Cerebellar nuclear complex (tissue), 1 donor: ENCODE results near the gene SLC44A3.
A peak's percentile ranks its signal among the peaks of the same experiment; 100 is the strongest.
"Not testable (repeated sequence)": the region's sequence is repeated elsewhere in the genome, so short reads cannot be mapped to it uniquely, and the experiment has no call there.

Source experiments
- DNase-seq, 2 experiments: peaks; one replicate each; lab custom pipeline; 2025; lab: John Stamatoyannopoulos, UW

Gene SLC44A3

GRCh38 chr1:94836891-94837290 lies 16.7 kb downstream of the SLC44A3 start:
- no peak for DNase-seq

- not testable (repeated sequence) for DNase-seq
These were observed 20.2 kb downstream of the SLC44A3 start for GRCh38 chr1:94840381-94840780.

DNA sequence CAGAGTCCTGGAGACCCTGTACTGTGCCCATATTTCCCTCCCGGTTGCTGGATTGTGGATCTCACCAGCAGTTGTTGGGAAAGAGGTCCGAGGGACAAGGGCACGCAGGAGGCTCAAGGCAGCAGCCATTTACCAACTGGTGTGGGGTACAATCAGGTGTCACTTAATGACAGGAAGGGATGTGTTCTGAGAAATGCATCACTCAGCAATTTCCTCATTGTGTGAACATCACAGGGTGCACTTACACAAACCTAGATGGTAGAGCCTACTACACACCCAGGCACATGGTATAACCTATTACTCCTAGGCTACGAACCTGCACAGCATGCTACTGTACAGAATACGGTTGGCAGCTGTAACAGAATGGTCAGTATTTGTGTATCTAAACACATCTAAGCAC lies 20.7 kb downstream of the SLC44A3 start:
- no peak for DNase-seq

DNA sequence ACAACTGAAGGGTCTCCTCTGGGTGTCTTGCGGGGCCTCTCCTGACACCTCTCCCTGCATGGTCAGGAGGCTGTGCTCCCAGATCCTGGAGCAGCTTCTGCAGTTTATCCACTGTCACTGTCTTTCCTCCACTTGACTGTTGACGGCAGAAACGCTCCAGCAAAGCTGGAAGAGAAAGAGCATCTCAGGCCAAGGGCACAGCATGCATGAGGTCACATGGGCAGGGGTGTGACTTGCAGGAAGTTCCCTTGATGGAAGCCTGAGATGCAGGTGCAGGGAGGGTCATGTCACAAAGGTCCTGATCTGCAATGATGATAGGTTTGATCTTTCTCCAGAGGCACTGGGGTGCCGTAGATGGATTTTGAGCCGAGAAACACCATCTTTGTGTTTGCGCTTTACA lies 23.3 kb downstream of the SLC44A3 start:
- no peak for DNase-seq

- no peak for DNase-seq
These were observed 23.7 kb downstream of the SLC44A3 start for GRCh38 chr1:94843846-94844245.

- DNase-seq, result no peak
These were observed 26.2 kb downstream of the SLC44A3 start for GRCh38 chr1:94846308-94846707.

DNA sequence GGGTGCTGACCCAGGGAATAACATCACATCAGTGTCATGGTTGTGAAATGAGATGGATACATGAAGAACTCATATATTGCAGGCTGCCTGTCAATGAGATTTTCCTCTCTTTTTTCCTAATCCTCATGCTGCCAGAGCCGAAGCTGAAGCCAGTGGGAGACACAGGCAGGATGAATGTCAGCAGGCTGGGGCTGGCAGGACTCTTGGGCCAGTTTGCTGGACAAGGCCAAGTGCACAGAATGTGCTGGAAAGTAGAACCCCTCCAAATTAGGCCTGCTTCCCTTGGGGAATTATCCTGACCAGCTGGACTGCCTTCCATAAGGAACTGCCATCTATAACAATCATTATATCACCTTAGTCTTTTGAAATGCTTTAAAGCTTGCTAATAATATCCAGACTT lies 31.4 kb downstream of the SLC44A3 start:
- DNase-seq, result peak; percentile 54 to 86

- DNase-seq, result no peak
These were observed 32.6 kb downstream of the SLC44A3 start for GRCh38 chr1:94852788-94853187.

DNA sequence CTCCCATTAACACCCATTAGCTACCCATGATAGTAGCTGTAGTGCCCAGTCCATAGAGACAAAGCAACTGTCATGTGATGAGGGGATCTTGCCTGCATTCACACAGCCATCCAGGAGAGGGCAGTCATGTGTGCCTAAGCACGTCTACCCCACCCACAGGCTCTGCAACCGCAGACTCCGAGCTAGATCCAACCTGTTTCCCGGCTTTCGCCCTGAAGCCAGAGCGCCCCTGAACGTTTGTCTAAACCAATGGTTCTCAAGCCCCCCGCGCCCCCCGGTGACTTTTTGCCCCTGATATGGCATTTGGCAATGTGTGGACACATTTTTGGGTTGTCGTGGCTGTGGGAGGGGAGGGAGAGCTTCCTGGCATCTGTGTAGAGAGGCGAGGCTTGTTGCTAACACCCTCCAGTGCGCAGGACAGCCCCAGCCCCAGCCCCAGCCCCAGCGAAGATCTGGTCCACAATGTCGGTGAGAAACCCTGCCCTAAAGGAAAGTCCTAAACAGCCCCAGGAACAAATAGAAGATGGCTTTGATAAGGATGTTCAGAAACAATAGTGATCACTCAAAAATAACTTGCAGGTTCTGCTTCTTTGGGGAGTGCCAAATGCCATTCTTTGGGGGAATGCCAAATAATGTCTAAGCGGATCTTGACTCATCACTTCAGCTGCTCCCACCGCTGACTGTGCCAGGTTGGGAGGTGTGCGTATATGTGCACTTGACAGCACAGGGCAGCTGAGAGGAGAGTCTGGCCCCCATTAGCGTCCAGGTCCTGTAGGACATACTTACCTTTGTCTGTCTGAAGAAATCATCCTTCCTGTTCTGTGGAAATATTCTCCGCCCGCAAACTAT lies 34.5 kb downstream of the SLC44A3 start:
- DNase-seq, result peak; percentile 33 to 63

DNA sequence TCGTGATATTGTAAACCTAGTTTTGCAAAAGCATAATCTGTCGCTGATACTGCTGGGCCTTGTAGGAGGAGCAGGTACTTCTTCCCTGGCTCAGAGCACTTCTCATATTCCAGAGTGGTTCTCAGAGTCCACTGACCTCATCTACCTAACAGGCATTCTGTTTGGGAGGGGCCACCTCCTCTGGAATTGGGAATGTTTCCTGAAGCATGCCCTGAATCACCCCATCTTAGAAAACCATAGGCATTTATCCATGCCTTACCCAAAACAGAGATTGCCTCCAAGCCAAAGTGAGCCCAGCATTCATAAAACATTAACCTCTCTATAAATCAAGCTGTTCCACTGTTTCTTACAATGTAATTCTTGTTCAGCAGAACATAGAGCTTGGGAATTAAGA lies 35.1 kb downstream of the SLC44A3 start:
- no peak for DNase-seq

GRCh38 chr1:94856004-94856403 lies 35.8 kb downstream of the SLC44A3 start:
- DNase-seq, result no peak

GRCh38 chr1:94856868-94857267 lies 36.7 kb downstream of the SLC44A3 start:
- no peak for DNase-seq

- DNase-seq, result no peak
These were observed 38.1 kb downstream of the SLC44A3 start for GRCh38 chr1:94858276-94858675.

GRCh38 chr1:94859174-94859573 lies 39.0 kb downstream of the SLC44A3 start:
- no peak for DNase-seq

DNA sequence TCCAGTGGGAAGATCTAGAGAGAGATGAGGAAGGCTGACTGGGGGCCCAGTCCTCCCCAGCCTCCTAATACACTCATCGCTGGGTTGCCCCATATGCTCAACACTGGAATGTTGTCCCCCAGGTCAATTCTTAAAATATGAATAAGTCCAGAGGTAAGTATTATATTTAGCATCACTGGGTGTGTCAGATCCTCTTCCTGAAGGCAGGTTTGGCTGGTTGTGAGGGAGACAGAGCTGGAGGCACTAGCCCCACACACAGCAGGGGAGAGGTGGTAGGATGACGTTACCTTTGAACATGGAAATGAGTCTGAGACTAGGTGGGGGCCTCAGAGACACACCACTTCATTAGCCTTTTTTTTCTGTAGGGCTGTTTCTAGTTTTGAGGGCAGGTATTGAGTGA lies 42.6 kb downstream of the SLC44A3 start:
- DNase-seq, result no peak

DNA sequence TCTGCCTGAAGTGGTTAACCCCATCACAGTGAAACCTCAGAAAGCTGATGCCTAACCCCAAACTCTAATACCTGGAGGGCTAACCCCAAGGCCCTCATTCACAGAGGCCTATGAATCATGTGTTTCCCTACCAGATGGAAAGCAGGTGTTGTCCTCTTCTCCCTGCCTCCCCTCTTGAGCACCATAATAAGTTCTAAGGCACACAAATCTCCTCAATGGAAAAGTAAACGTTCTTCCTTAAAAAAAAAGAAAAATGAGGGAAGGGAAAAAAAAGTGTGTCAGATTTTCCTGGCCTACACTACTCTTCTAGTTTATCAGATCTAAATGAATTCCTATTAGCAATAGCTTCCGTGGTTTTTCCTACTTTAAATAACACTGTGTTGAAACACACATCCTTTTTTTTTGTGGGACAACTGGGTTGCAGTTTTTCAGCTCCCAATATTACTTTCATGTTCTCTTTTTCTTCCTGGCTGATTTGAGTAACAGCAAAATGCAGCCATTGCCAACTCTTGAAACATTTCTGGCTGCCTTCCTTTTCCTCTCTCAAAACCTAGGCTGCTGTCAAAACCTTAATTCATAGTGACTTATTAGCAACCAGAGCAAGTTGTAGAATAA lies 43.2 kb downstream of the SLC44A3 start:
- DNase-seq, result no peak

GRCh38 chr1:94863919-94864318 lies 43.8 kb downstream of the SLC44A3 start:
- no peak for DNase-seq

DNA sequence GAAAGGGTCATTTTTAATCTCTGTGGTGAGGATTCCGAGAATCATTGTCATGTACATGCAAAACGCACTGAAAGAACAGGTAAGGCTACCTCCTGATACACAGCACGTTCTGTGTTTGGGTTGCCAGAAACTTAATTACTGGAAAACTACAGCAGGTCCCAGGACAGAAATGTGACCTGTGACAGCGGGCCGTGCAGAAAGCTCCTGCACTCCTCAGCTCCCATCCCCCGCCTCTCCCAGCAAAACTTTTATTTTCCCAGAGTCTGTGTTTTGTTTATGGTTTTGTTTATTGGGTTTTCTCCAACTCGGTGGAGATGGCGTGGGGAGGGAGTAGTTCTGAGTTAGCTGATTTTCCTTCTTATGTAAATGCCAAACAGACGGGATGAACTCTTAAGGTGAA lies 44.7 kb downstream of the SLC44A3 start:
- DNase-seq, result no peak

DNA sequence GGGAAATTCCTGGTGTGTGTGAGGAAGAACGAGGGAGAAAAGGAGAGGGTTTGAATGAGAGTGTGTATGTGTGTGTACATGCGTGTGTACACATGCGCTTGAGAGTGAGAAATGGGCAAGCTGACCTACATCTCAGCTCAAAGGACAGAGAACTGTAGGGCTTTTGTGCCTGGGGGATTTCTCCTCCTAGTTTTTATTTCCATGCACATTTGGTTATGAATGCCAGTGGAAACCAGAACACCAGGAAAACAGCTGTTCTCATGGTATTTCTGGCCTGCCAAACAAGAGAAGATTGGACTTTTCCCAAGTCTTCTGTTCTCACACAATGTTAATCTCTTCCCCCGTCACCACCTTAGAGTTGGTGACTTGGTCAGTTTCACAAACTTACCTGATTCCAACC lies 45.2 kb downstream of the SLC44A3 start:
- no peak for DNase-seq

DNA sequence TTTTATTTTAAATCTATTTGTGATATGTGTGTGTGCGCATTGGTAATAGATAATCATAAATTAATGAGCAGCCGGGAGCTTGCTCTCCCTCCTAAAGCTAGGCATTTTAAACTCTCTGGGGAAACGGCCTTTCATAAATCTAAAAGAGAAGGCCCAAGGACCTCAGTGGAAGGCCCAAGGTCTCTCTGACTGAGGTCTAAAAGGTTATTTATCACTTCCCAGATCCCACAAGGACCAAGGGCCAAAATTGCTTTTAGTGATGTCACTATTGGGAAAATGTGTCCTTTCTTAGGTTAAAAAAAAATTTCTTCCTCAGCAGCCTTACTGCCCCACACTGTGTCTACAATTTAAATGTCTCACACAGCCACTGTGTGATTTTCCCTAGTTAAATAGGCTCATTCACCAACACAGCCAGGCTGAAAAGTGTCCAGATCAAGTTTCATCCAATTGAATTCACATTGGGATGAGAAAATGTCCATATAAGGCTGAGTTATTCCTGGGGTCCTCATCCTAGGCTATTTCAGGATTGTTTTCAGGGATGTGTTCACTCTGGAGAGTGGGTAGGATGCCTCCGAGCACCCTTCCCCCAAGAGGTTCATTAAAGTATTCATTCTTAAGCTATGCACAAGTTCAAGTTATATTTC lies 46.1 kb downstream of the SLC44A3 start:
- DNase-seq, result no peak

DNA sequence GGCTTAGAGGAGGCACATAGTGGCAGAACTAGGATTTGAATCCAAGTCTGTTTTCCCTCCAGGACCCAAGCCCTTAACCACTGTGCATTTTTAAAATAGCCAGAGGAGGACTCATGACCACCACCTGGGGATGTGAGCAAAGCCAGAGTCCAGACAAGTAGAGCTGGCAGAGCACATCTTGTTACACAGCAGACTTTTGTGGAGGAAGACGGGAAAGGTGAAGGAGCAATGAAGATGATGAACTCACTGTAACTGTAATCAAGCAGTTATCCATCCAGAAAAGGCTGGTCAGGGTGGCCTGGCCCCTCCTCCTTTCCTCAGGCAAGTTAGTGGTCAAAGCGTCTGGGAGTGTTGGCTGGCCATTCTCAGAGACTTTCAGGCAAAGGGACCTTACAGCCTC lies 50.9 kb downstream of the SLC44A3 start:
- no peak for DNase-seq

GRCh38 chr1:94872771-94873495 lies 52.8 kb downstream of the SLC44A3 start:
- DNase-seq, result no peak
